ENCODE data around the gene AFG3L2. TPM values are rescaled to one million over a fixed set of nuclear protein-coding genes. Genes with fewer than 3 reads are reported as not detected.

Gene AFG3L2
- total and polyA plus RNA-seq, 2 of the 8 experiments (the other 6 are each of a cell fraction or from before 2014, with no cell fraction given): 29.7 to 84.8 TPM

DNA sequence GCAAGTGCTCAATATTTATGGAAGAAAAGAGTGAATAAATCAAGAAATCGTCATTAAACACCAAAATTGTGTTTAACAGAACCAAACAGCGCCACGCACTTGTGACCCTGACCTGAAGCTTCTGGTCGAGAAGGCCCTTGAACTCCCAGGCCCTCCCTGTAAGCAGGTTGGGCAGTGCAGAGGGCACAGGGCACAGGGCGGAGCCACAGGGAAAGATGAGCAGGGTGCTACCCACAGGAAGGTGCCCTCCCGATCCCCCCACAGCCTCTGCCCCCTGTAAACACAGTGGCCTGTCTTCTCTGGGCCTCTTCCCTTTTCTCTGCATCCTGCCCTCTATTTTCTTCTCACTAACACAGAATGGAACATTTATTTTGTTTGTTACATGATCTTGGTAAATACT is 85.9 kb downstream of the AFG3L2 start:
- Histone ChIP-seq H3K79me2 (ENCODE audit: control insufficient read depth in 1 of 2, insufficient read depth in 2 of 2, low read length in 2 of 2) (no peaks in the 10 kb centered on the region), H2BK15ac (ENCODE audit: low read length) (no peak overlapping the region), H2BK20ac (ENCODE audit: low read length) (no peak overlapping the region), H3K4me2 (ENCODE audit: insufficient read depth in 1 of 2, low read depth in 2 of 2, low read length in 2 of 2) (no peak overlapping the region), H3K79me1 (ENCODE audit: low read depth, low read length) (no peaks in the 10 kb centered on the region; the same call in 1 of the 2 replicates), H2BK12ac (ENCODE audit: low read depth, low read length) (no peak overlapping the region), H3K27ac (ENCODE audit: low read depth, low read length) (no peak overlapping the region), H4K8ac (ENCODE audit: extremely low read depth, insufficient read depth, low read length) (no peak overlapping the region), H2AK5ac (ENCODE audit: low read depth, low read length) (no peak overlapping the region), H3K14ac (ENCODE audit: insufficient read length) (no peak overlapping the region), H2AFZ (ENCODE audit: low read length) (no peak overlapping the region), H2BK120ac (replicated peaks; ENCODE audit: low read depth, low read length) (no peak overlapping the region), H3K9ac (replicated peaks in 1 of 4; ENCODE audit: extremely low read depth in 1 of 4, low read depth in 3 of 4, low read length in 3 of 4) (no peak overlapping the region), H3K56ac (replicated peaks; ENCODE audit: insufficient read length, low read depth, low read length) (no peak overlapping the region), H4K20me1 (replicated peaks in 1 of 2; ENCODE audit: control insufficient read depth in 1 of 2, insufficient read depth in 2 of 2, low read length in 2 of 2) (no peaks in the 10 kb centered on the region), H3K4me3 (ENCODE audit: extremely low read depth in 1 of 4, insufficient read depth in 2 of 4, low read depth in 3 of 4, low read length in 4 of 4) (no peak overlapping the region), H3K4ac (replicated peaks; ENCODE audit: insufficient read length, low read depth, low read length) (no peak overlapping the region), H3K18ac (ENCODE audit: extremely low read depth, low read length) (no peak overlapping the region), H3K9me3 (ENCODE audit: insufficient read depth in 2 of 2, low read depth in 1 of 2, low read length in 1 of 2) (no peaks in the 10 kb centered on the region), H4K91ac (replicated peaks; ENCODE audit: insufficient read length, low read length) (no peak overlapping the region), H3K36me3 (ENCODE audit: control insufficient read depth in 2 of 4, insufficient read depth in 4 of 4, low read length in 3 of 4) (no peaks in the 10 kb centered on the region), H3K27me3 (replicated peaks in 1 of 4; ENCODE audit: control insufficient read depth in 3 of 4, extremely low read depth in 1 of 4, insufficient read depth in 3 of 4, low read length in 3 of 4) (peaks cover 2 to 26% (median 20%) of the 10 kb centered on the region in 4 experiments), H3K23ac (ENCODE audit: insufficient read length) (no peak overlapping the region), H3K4me1 (replicated peaks in 1 of 4; ENCODE audit: control insufficient read depth in 3 of 4, insufficient read depth in 4 of 4, low read length in 3 of 4) (peaks cover 0 to 10% (median 6%) of the 10 kb centered on the region in 4 experiments; a peak in 5 of 7 replicates), H4K5ac (ENCODE audit: insufficient read length, low read depth, low read length) (no peak overlapping the region), H3K23me2 (ENCODE audit: low read depth, low read length) (peaks cover 13% of the 10 kb centered on the region), H2BK5ac (ENCODE audit: low read depth, low read length) (no peak overlapping the region)
- no peak for FAIRE-seq
- ChIA-PET POLR2A (ENCODE audit: partially characterized antibody) (no interaction called here), CTCF (ENCODE audit: partially characterized antibody) (interaction anchor here (1.0 to 1.8 kb wide), 2 partner anchors 9 to 11 kb away, joined by 7 read pairs; no protein-coding TSS in a partner anchor)
- DNase-seq (ENCODE audit: low read depth in 1 of 2, low spot score in 2 of 2): no peak
- TF ChIP-seq EGR1 (IDR thresholded peaks at IDR 0.05; ENCODE audit: borderline replicate concordance, low read depth, low read length) (no peak), CEBPB (IDR thresholded peaks at IDR 0.05; ENCODE audit: low read depth, low read length) (no peak), PHF8 (conservative IDR thresholded peaks at IDR 0.05; ENCODE audit: low read depth, low read length) (no peak), BRCA1 (IDR thresholded peaks at IDR 0.05; ENCODE audit: low read depth, low read length) (no peak), ZNF274 (IDR thresholded peaks at IDR 0.05; ENCODE audit: borderline replicate concordance, extremely low read depth, low read length) (no peak), SP2 (IDR thresholded peaks at IDR 0.05; ENCODE audit: low read length) (no peak), CTBP2 (IDR thresholded peaks at IDR 0.05; ENCODE audit: borderline replicate concordance, insufficient read depth, insufficient read length, low read length) (no peak), SIRT6 (IDR thresholded peaks at IDR 0.05; ENCODE audit: low read length) (no peak), JUN (IDR thresholded peaks at IDR 0.05; ENCODE audit: low read depth, low read length) (no peak), KDM4A (IDR thresholded peaks at IDR 0.05; ENCODE audit: low read depth, low read length, severe bottlenecking) (no peak)
- WGBS, 2 experiments (ENCODE audit: extremely low coverage in 1 of 2, insufficient coverage in 1 of 2, insufficient read length in 1 of 2, insufficient replicate concordance in 2 of 2, low coverage in 1 of 2, low lambda C conversion rate in 2 of 2, missing lambda C conversion rate in 1 of 2): 89% methylated on average over 6 of the region's 6 CpGs; no CpG with 5 or more reads in 1 of the 2 experiments

Data from H1 (cell line).